Trophoblast cell (in vitro differentiated cells and primary cell): Measurements from ENCODE around the gene ORAI1.

Source experiments
- DNase-seq, 2 donors: peaks; one replicate each; pipeline ENCODE4 v3.0.0-alpha.2; 2016
- H2AFZ ChIP-seq: 2 replicates; pipeline ENCODE4 v1.6.1; 2013; ENCODE audit warnings: low read length, moderate library complexity, mild to moderate bottlenecking; ENCODE audit not compliant: insufficient read depth, poor library complexity
- H2AK5ac ChIP-seq: 2 replicates; pipeline ENCODE4 v1.6.1; 2013; ENCODE audit warnings: mild to moderate bottlenecking, low read length
- H2BK120ac ChIP-seq: 2 replicates; pipeline ENCODE4 v1.6.1; 2013; ENCODE audit warnings: low read length, mild to moderate bottlenecking, moderate library complexity; ENCODE audit not compliant: insufficient read depth, poor library complexity
- H2BK12ac ChIP-seq: 2 replicates; pipeline ENCODE4 v1.6.1; 2013; ENCODE audit warnings: mild to moderate bottlenecking, low read length, moderate library complexity
- H2BK5ac ChIP-seq: 2 replicates; pipeline ENCODE4 v1.6.1; 2013; ENCODE audit warnings: low read length, low read depth, moderate library complexity, mild to moderate bottlenecking; ENCODE audit not compliant: poor library complexity
- H3K14ac ChIP-seq: 2 replicates; pipeline ENCODE4 v1.6.1; 2013; ENCODE audit warnings: mild to moderate bottlenecking, low read length
- H3K18ac ChIP-seq: 2 replicates; pipeline ENCODE4 v1.6.1; 2013; ENCODE audit warnings: mild to moderate bottlenecking, low read length
- H3K23ac ChIP-seq: 2 replicates; pipeline ENCODE4 v1.6.1; 2013; ENCODE audit warnings: low read length
- H3K27ac ChIP-seq: 2 replicates; pipeline ENCODE4 v1.5.1; 2013; ENCODE audit warnings: low read depth, mild to moderate bottlenecking, inconsistent platforms, low read length, moderate library complexity
- H3K27me3 ChIP-seq: 2 replicates; pipeline ENCODE4 v1.6.1; 2013; ENCODE audit warnings: inconsistent platforms, mild to moderate bottlenecking, low read length, moderate library complexity; ENCODE audit not compliant: insufficient read depth
- H3K36me3 ChIP-seq, 2 experiments: 1 replicate in 1 of 2; 2 replicates in 1 of 2; pipeline ENCODE4 v1.6.1; 2013; ENCODE audit warnings: low read length in 2 of 2, mild to moderate bottlenecking in 2 of 2, moderate library complexity in 1 of 2; ENCODE audit not compliant: insufficient read depth in 2 of 2, control insufficient read depth in 1 of 2
- H3K4ac ChIP-seq: 2 replicates; pipeline ENCODE4 v1.6.1; 2013; ENCODE audit warnings: low read depth, mild to moderate bottlenecking, low read length, moderate library complexity
- H3K4me1 ChIP-seq, 2 experiments: 1 replicate in 1 of 2; 2 replicates in 1 of 2; pipeline ENCODE4 v1.6.1; 2013; ENCODE audit warnings: low read length in 2 of 2, mild to moderate bottlenecking in 2 of 2, moderate library complexity in 1 of 2; ENCODE audit not compliant: insufficient read depth in 2 of 2, control insufficient read depth in 1 of 2
- H3K4me2 ChIP-seq: 2 replicates; pipeline ENCODE4 v1.6.1; 2013; ENCODE audit warnings: inconsistent platforms, mild to moderate bottlenecking, low read length, moderate library complexity
- H3K4me3 ChIP-seq: 2 replicates; pipeline ENCODE4 v1.5.1; 2013; ENCODE audit warnings: mild to moderate bottlenecking, low read depth, low read length, inconsistent platforms
- H3K79me1 ChIP-seq: one replicate; pipeline ENCODE4 v1.6.1; 2013; ENCODE audit warnings: low read length
- H3K79me2 ChIP-seq: 2 replicates; pipeline ENCODE4 v1.6.1; 2013; ENCODE audit warnings: low read length, mild to moderate bottlenecking; ENCODE audit not compliant: control insufficient read depth, insufficient read depth, poor library complexity
- H3K9ac ChIP-seq: 2 replicates; pipeline ENCODE4 v1.6.1; 2013; ENCODE audit warnings: mild to moderate bottlenecking, low read length
- H3K9me3 ChIP-seq: 2 replicates; pipeline ENCODE4 v1.6.1; 2013; ENCODE audit warnings: low read depth, mild to moderate bottlenecking, control low read depth, inconsistent platforms, low read length; ENCODE audit not compliant: insufficient read depth
- H4K12ac ChIP-seq: 2 replicates; pipeline ENCODE4 v1.6.1; 2013; ENCODE audit warnings: low read depth, mild to moderate bottlenecking, low read length, moderate library complexity
- H4K8ac ChIP-seq: 2 replicates; pipeline ENCODE4 v1.6.1; 2013; ENCODE audit warnings: low read depth, mild to moderate bottlenecking, low read length, moderate library complexity
- H4K91ac ChIP-seq: one replicate; pipeline ENCODE4 v1.6.1; 2013; ENCODE audit warnings: low read depth, mild to moderate bottlenecking, low read length, moderate library complexity
- WGBS: extraction: QIAGEN DNeasy Blood & Tissue Kit; methylation state at CpG from one replicate; pipeline ENCODE4 v1.1.7; 2013; ENCODE audit warnings: missing lambda C conversion rate; ENCODE audit not compliant: insufficient read length, insufficient coverage; ENCODE audit errors: extremely low coverage; 5-methylcytosine and 5-hydroxymethylcytosine counted together

The ORAI1 gene

GRCh38 chr12:121651320-121651719, 25.0 kb downstream of the ORAI1 start:
- H3K14ac ChIP-seq = no peak overlapping the region
- no peak overlapping the region for H3K23ac ChIP-seq
- peaks cover 0 to 2% of the 10 kb centered on the region in 2 experiments for H3K36me3 ChIP-seq
- no peak overlapping the region for H4K91ac ChIP-seq
- no peak overlapping the region for H3K4me3 ChIP-seq
- H3K27me3 ChIP-seq = no peaks in the 10 kb centered on the region
- no peak overlapping the region for H2BK5ac ChIP-seq
- no CpG with 5 or more reads among the region's 8 CpGs for WGBS
- H2AK5ac ChIP-seq = no peak overlapping the region
- no peak overlapping the region for H3K4ac ChIP-seq
- no peaks in the 10 kb centered on the region for H3K79me2 ChIP-seq
- no peak overlapping the region for H3K4me2 ChIP-seq
- no peaks in the 10 kb centered on the region for H3K9me3 ChIP-seq
- H3K79me1 ChIP-seq = no peaks in the 10 kb centered on the region
- H2BK120ac ChIP-seq = no peak overlapping the region
- H2BK12ac ChIP-seq = no peak overlapping the region
- no peak overlapping the region for H2AFZ ChIP-seq
- no peak overlapping the region for H3K18ac ChIP-seq
- H3K27ac ChIP-seq = no peak overlapping the region
- no peaks in the 10 kb centered on the region for H3K4me1 ChIP-seq
- H4K8ac ChIP-seq = no peak overlapping the region
- DNase-seq = no peak
- no peak overlapping the region for H4K12ac ChIP-seq
- H3K9ac ChIP-seq = no peak overlapping the region

GRCh38 chr12:121652767-121653497, 26.6 kb downstream of the ORAI1 start:
- Histone ChIP-seq H3K4ac (no peak overlapping the region), H2BK12ac (no peak overlapping the region), H4K8ac (no peak overlapping the region), H3K4me3 (no peak overlapping the region), H3K14ac (no peak overlapping the region), H3K4me1 (no peaks in the 10 kb centered on the region), H3K4me2 (no peak overlapping the region), H3K23ac (no peak overlapping the region), H3K18ac (no peak overlapping the region), H3K9me3 (no peaks in the 10 kb centered on the region), H3K9ac (no peak overlapping the region), H2AFZ (no peak overlapping the region), H4K12ac (no peak overlapping the region), H3K79me2 (no peaks in the 10 kb centered on the region), H3K27ac (no peak overlapping the region), H3K36me3 (peaks cover 0 to 2% of the 10 kb centered on the region in 2 experiments), H3K79me1 (no peaks in the 10 kb centered on the region), H4K91ac (no peak overlapping the region), H2AK5ac (no peak overlapping the region), H2BK5ac (no peak overlapping the region), H3K27me3 (no peaks in the 10 kb centered on the region), H2BK120ac (no peak overlapping the region)
- peak in 1 of 2 donors; percentile 11 for DNase-seq
- WGBS = no CpG with 5 or more reads among the region's 16 CpGs

DNA sequence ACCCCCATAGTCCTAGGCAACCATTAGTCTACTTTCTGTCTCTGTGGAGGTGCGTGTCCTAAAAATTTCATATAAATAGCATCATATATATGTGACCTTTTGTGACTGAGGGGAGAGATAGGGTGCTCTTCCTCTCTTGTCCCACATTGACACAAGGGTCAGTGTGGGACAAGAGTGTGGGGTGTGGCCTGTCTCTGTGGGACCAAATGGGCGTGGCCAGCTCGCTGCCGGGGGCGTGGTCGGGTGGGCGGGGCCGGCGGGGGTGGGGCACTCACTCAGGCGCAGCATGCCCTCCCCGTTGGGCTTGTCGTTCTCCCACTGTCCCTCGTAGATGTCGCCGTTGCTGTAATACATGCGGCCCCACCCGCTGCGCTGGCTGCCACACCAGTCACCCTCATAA, 27.7 kb downstream of the ORAI1 start:
- Histone ChIP-seq H3K23ac (no peak overlapping the region), H3K14ac (no peak overlapping the region), H4K8ac (no peak overlapping the region), H3K36me3 (peaks cover 0 to 2% of the 10 kb centered on the region in 2 experiments), H2BK12ac (no peak overlapping the region), H4K12ac (no peak overlapping the region), H3K4me3 (no peak overlapping the region), H3K9me3 (no peaks in the 10 kb centered on the region), H2BK5ac (no peak overlapping the region), H3K27ac (no peak overlapping the region), H3K9ac (no peak overlapping the region), H3K4ac (no peak overlapping the region), H3K4me1 (peaks cover 5 to 6% of the 10 kb centered on the region in 2 experiments), H2AK5ac (no peak overlapping the region), H3K4me2 (no peak overlapping the region), H3K79me2 (no peaks in the 10 kb centered on the region), H2BK120ac (no peak overlapping the region), H4K91ac (no peak overlapping the region), H3K18ac (no peak overlapping the region), H3K79me1 (peaks cover 4% of the 10 kb centered on the region), H3K27me3 (no peaks in the 10 kb centered on the region), H2AFZ (no peak overlapping the region)
- WGBS = no CpG with 5 or more reads among the region's 18 CpGs
- no peak for DNase-seq

- no peaks in the 10 kb centered on the region for H3K9me3 ChIP-seq
- H2BK120ac ChIP-seq = no peak overlapping the region
- no peaks in the 10 kb centered on the region for H3K79me2 ChIP-seq
- H3K23ac ChIP-seq = no peak overlapping the region
- H4K12ac ChIP-seq = no peak overlapping the region
- no peaks in the 10 kb centered on the region for H3K27me3 ChIP-seq
- H2BK12ac ChIP-seq = no peak overlapping the region
- no peak overlapping the region for H2AK5ac ChIP-seq
- no peak overlapping the region for H3K18ac ChIP-seq
- WGBS = no CpG with 5 or more reads among the region's 2 CpGs
- H3K4me3 ChIP-seq = no peak overlapping the region
- no peak overlapping the region for H3K4ac ChIP-seq
- no peak overlapping the region for H2BK5ac ChIP-seq
- H3K14ac ChIP-seq = no peak overlapping the region
- no peak overlapping the region for H4K91ac ChIP-seq
- no peak overlapping the region for H3K4me2 ChIP-seq
- H2AFZ ChIP-seq = no peak overlapping the region
- H4K8ac ChIP-seq = no peak overlapping the region
- no peak overlapping the region for H3K9ac ChIP-seq
- peaks cover 4% of the 10 kb centered on the region for H3K79me1 ChIP-seq
- no peak overlapping the region for H3K27ac ChIP-seq
- H3K36me3 ChIP-seq = no peaks in the 10 kb centered on the region
- H3K4me1 ChIP-seq = peaks cover 9 to 11% of the 10 kb centered on the region in 2 experiments
- DNase-seq = no peak
These were observed 29.8 kb downstream of the ORAI1 start for GRCh38 chr12:121656122-121656521.
